Activated naive CD4-positive, alpha-beta T cell treated with anti-CD3 and anti-CD28 coated beads, Interleukin-2, amount 10 ng/mL, durations not matched to agents 7 days and 5 days (primary cell): ENCODE data around the gene TEN1.

ENCODE experiments used
- CTCF ChIA-PET: fragments of 350-600 bp; sonication (Branson Sonifier 250); formaldehyde crosslinking; loops from one replicate; lab custom pipeline; 2021; ENCODE audit warnings: antibody characterized with exemption; lab: Charles Lee
- DNase-seq: peaks from one replicate; pipeline ENCODE4 v3.0.0-alpha.2; 2020
- H3K27ac Mint-ChIP-seq: one replicate; pipeline ENCODE4 v1.8.0; 2021; ENCODE audit warnings: mild to moderate bottlenecking, moderate library complexity, mixed read lengths
- H3K27me3 Mint-ChIP-seq: one replicate; pipeline ENCODE4 v1.8.0; 2021; ENCODE audit warnings: mild to moderate bottlenecking, mixed read lengths
- H3K36me3 Mint-ChIP-seq: one replicate; pipeline ENCODE4 v1.8.0; 2021; ENCODE audit warnings: mixed read lengths
- H3K4me1 Mint-ChIP-seq: one replicate; pipeline ENCODE4 v1.8.0; 2021; ENCODE audit warnings: mixed read lengths
- H3K4me3 Mint-ChIP-seq: one replicate; pipeline ENCODE4 v1.8.0; 2021; ENCODE audit warnings: mild to moderate bottlenecking, moderate library complexity, mixed read lengths
- H3K9me3 Mint-ChIP-seq: one replicate; pipeline ENCODE4 v1.8.0; 2021; ENCODE audit warnings: mixed read lengths

TEN1 gene

DNA sequence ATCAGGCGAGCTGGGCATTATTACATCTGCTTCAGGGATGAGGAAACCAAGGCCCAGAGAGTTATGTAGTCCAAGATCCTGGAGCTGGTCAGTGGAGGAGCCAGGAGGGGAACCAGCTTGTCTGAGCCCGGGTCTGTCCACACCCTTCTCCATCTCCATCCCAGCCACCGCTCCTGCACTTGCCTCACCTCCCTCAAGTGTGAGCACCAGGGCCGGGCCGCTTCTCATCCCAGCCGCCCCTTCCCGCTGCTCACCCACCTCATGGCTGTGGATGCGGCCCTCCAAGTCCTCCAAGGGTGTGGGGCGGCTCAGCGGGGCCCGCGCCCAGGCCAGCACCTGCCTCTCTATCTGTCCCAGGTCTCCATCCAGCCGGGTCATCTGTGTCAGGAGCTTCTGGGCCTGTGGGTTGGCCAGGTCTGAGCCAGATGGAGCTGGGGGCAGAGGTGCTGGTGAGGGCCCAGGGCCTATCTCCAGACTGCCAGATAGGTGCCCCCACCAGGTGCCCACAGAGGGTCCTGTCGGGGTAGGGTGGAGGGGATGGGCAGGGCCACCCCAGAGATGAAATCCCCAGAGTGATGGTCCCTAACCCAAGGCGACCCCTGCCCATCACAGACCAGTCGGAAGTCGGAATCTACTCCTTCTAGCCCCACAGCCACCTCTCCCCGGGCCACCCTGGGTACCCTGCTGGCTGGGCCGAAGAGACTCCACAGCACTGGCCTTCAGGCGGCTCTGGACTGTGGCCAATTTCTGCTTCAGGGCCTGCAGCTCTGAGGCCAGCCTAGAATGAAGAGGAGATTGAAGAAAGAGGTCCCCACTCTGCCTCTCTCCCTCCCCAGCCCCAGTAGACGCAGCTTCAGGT lies 38.7 kb downstream of the TEN1 start:
- Mint-ChIP-seq H3K4me1 (peaks cover 5% of the 10 kb centered on the region), H3K27me3 (peaks cover 20% of the 10 kb centered on the region), H3K9me3 (no peaks in the 10 kb centered on the region), H3K4me3 (no peak overlapping the region), H3K27ac (no peak overlapping the region), H3K36me3 (no peaks in the 10 kb centered on the region)
- no peak for DNase-seq
- CTCF ChIA-PET, result interaction anchor here (0.6 to 7.5 kb wide), 6 partner anchors 12 to 283 kb away, joined by 3 to 82 read pairs (median 3); no protein-coding TSS in a partner anchor

DNA sequence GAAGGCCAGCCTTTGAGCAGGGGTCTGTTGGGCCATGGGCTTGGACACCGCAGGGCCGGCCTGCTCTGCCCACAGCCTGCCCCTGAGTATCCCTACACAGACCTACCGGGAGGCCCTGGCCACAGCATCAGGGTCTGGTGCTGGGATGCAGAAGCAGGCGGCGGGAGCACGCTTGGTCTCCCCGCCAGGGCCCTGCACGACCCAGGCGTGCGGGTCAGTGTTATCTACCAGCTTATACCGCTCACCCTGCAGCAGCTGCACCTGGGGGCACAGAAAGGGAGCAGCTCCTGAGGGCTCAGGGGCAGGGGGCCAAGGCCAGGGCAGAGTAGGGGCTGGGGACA lies 39.3 kb downstream of the TEN1 start:
- CTCF ChIA-PET, result interaction anchor here (0.6 to 1.6 kb wide), 2 partner anchors 267 to 281 kb away, joined by 3 to 5 read pairs; no protein-coding TSS in a partner anchor
- no peak overlapping the region for H3K4me3 Mint-ChIP-seq
- peaks cover 5% of the 10 kb centered on the region for H3K4me1 Mint-ChIP-seq
- no peak for DNase-seq
- H3K9me3 Mint-ChIP-seq, result no peaks in the 10 kb centered on the region
- H3K27ac Mint-ChIP-seq, result no peak overlapping the region
- no peaks in the 10 kb centered on the region for H3K36me3 Mint-ChIP-seq
- peaks cover 24% of the 10 kb centered on the region for H3K27me3 Mint-ChIP-seq

DNA sequence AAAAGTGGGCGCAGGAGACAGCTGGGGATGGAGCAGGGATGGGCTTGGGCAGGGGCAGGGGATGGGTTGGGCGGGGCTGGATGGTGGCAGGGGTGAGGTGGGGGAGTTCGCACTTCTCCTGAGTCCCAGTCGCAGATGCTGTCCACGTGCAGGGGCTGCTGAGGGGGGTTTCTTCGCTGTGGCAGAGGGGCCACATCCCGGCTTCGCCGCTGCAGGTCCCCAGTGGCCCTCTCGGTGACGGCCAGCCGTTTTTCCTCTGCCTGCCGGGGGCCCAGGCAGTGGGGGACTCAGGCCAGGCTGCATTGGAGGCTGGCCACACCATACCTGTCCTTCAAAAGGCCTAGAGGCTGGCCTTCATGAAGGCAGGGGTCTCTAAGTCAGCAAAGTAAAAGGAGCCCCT lies 39.8 kb downstream of the TEN1 start:
- H3K27me3 Mint-ChIP-seq, result peaks cover 23% of the 10 kb centered on the region
- peaks cover 5% of the 10 kb centered on the region for H3K4me1 Mint-ChIP-seq
- CTCF ChIA-PET, result interaction anchor here (0.6 to 1.6 kb wide), 4 partner anchors 11 to 280 kb away, joined by 3 to 5 read pairs (median 3); no protein-coding TSS in a partner anchor
- no peak overlapping the region for H3K27ac Mint-ChIP-seq
- no peaks in the 10 kb centered on the region for H3K9me3 Mint-ChIP-seq
- H3K36me3 Mint-ChIP-seq, result no peaks in the 10 kb centered on the region
- DNase-seq, result no peak
- no peak overlapping the region for H3K4me3 Mint-ChIP-seq

DNA sequence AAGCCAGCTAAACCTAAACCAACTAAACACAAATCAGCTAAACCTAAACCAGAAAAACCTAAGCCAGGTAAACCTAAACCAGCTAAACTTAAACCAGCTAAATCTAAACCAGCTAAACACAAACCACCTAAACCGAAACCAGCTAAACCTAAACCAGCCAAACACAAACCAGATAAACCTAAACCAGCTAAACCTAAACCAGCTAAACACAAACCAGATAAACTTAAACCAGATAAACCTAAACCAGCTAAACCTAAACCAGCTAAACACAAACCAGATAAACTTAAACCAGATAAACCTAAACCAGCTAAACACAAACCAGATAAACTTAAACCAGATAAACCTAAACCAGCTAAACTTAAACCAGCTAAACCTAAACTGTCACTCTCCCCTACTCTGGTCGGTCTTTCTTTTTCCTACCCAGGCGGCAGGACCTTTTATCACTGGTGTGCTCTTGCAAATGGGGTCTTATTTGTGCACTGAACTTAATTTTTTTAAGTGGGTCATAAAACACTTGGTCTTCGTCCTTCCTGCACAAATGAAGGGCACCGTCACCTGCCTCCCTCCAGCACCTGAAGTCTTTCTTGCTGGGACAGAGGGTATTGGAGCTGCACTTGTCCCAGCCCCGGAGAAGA lies 40.9 kb downstream of the TEN1 start:
- H3K27ac Mint-ChIP-seq, result no peak overlapping the region
- no peak overlapping the region for H3K4me3 Mint-ChIP-seq
- no peaks in the 10 kb centered on the region for H3K4me1 Mint-ChIP-seq
- DNase-seq, result no peak
- no peaks in the 10 kb centered on the region for H3K36me3 Mint-ChIP-seq
- no peaks in the 10 kb centered on the region for H3K9me3 Mint-ChIP-seq
- peaks cover 16% of the 10 kb centered on the region for H3K27me3 Mint-ChIP-seq
- CTCF ChIA-PET, result interaction anchor here (0.6 to 1.7 kb wide), 8 partner anchors 12 to 279 kb away, joined by 3 to 6 read pairs (median 3); partner anchors contain the start of gene CDK3

DNA sequence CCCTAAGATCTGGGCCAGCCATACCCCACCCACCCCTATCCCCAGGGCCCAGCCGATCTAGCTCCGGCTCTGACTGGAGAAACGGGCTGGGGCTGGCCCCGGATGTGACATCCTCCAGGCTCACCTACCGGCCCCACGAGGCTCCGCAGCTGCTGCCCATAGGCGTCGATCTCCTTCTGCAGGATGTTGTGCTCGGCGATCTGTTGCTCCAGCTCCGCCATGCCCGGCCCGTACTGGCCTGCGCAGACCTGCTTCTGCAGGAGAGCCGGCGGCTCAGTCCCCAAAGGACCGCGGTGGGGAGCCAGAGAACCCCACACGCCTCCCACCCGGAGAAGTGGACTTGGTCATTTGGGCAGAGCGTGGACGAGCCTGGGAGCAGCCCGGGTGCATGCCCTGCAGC lies 43.2 kb downstream of the TEN1 start:
- no peak overlapping the region for H3K4me3 Mint-ChIP-seq
- DNase-seq, result no peak
- peaks cover 8% of the 10 kb centered on the region for H3K27me3 Mint-ChIP-seq
- CTCF ChIA-PET, result no interaction called here
- no peaks in the 10 kb centered on the region for H3K9me3 Mint-ChIP-seq
- H3K4me1 Mint-ChIP-seq, result no peaks in the 10 kb centered on the region
- H3K36me3 Mint-ChIP-seq, result no peaks in the 10 kb centered on the region
- no peak overlapping the region for H3K27ac Mint-ChIP-seq

DNA sequence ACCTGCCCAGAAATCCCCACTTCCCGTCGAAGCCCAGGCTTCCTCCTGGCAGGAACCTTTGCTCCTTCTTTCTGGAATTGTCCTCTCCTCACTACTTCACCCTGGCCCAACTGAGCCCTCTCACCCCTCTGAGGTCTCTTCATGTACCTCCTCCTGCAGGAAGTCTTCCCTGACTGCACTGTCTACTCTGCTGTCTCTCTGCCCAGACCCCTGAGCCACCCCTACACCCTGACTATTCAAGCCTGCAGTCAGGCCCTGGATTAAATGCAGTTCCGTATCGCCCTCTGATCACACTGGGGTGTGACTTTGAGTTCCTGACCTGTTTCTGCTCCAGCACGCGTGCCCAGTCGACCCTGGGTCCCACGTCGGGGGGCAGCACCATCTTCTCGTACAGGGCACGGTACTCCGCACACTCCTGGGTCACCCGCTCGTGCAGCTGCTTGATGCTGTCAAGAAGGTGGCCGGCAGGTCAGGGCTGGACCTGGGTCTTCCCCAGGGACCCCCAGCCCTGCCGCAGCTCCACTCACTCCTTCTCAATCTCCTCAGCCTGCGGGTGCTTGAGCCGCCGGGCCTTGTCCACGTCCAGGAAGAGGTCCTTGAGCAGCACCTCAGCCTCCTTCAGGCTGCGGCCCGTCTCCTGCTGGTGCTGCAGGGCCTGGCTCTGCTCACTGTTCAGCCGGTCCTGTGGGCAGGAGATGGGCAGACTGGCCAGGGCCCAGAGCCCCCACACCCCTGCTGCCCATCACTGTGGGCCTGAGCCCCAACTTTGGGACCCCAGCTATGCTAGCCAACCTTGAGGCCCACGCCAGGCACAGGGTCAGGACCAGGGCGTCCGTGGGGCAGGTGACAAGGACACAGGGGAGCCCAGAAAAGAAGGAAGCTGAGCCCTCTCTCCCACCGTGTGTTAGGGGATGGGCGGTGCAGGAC lies 44.2 kb downstream of the TEN1 start:
- Mint-ChIP-seq H3K4me1 (no peaks in the 10 kb centered on the region), H3K27me3 (peaks cover 8% of the 10 kb centered on the region), H3K27ac (no peak overlapping the region), H3K36me3 (no peaks in the 10 kb centered on the region), H3K4me3 (no peak overlapping the region), H3K9me3 (no peaks in the 10 kb centered on the region)
- no peak for DNase-seq
- CTCF ChIA-PET, result no interaction called here

DNA sequence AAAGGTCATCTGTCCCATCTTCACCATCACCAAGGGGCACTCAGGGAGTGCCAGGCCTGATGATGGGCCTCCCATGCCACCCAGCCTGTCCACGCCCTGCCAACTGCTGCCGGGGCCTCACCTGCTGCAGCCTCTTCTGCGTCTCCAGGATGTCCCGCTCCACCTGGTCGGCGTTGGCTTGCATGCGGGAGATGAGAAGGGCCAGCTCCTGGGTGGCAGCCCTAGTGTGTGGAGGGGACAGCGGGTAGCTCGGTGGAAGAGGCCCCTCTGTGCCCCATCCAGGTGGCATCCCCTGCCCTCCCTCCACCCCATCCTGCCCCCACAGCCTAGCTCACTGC lies 44.8 kb downstream of the TEN1 start:
- no peak overlapping the region for H3K4me3 Mint-ChIP-seq
- no peak overlapping the region for H3K27ac Mint-ChIP-seq
- no peaks in the 10 kb centered on the region for H3K4me1 Mint-ChIP-seq
- CTCF ChIA-PET, result no interaction called here
- DNase-seq, result no peak
- no peaks in the 10 kb centered on the region for H3K36me3 Mint-ChIP-seq
- H3K27me3 Mint-ChIP-seq, result peaks cover 8% of the 10 kb centered on the region
- H3K9me3 Mint-ChIP-seq, result no peaks in the 10 kb centered on the region

DNA sequence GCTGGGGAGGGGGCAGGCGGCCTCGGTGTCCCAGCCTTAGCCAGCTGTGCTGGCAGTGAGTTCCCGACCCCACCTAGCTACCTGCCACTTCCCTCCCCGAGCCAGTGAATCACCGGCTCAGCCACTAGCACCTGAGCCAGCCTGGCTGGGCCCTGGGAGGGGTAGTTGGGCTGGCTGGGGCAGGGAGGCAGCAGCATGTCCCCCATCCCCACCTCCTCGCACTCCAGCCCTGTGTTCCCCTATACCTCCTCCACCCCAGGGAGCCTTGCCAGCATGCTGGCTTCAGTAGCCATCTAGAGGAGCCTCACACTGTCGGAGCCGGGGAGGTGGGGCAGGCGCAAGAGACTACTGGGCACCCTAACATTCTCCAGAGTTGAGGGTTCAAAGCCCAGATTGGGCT lies 45.3 kb downstream of the TEN1 start:
- H3K27ac Mint-ChIP-seq, result no peak overlapping the region
- no peaks in the 10 kb centered on the region for H3K36me3 Mint-ChIP-seq
- H3K4me1 Mint-ChIP-seq, result peaks cover 5% of the 10 kb centered on the region
- CTCF ChIA-PET, result no interaction called here
- no peak for DNase-seq
- no peaks in the 10 kb centered on the region for H3K9me3 Mint-ChIP-seq
- H3K4me3 Mint-ChIP-seq, result no peak overlapping the region
- H3K27me3 Mint-ChIP-seq, result peaks cover 8% of the 10 kb centered on the region

DNA sequence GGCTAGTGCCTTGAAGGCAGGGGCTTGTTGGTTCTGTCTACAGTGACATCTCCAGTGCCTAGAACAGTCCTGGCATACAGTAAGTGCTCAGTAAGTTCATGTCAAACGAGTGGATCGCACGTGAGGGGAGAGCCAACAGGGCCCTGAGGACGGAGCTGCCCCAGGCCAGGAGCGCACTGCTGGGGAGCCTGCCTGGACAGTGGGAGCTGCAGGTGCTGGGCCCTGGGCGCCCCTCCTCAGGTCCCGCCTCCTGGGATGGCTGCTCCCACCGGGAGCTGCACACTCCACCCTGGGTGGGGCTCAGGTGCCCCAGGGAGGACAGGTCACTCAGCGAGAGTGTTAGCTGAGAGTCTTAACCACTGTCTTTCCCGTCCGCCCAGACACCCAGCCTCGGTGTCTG lies 46.3 kb downstream of the TEN1 start:
- peaks cover 13% of the 10 kb centered on the region for H3K4me1 Mint-ChIP-seq
- H3K9me3 Mint-ChIP-seq, result no peaks in the 10 kb centered on the region
- no peak overlapping the region for H3K4me3 Mint-ChIP-seq
- H3K27me3 Mint-ChIP-seq, result peaks cover 8% of the 10 kb centered on the region
- no peak for DNase-seq
- no peaks in the 10 kb centered on the region for H3K36me3 Mint-ChIP-seq
- no peak overlapping the region for H3K27ac Mint-ChIP-seq
- CTCF ChIA-PET, result interaction anchor here (0.8 kb wide), 1 partner anchor 13 kb away, joined by 4 read pairs; no protein-coding TSS in a partner anchor

DNA sequence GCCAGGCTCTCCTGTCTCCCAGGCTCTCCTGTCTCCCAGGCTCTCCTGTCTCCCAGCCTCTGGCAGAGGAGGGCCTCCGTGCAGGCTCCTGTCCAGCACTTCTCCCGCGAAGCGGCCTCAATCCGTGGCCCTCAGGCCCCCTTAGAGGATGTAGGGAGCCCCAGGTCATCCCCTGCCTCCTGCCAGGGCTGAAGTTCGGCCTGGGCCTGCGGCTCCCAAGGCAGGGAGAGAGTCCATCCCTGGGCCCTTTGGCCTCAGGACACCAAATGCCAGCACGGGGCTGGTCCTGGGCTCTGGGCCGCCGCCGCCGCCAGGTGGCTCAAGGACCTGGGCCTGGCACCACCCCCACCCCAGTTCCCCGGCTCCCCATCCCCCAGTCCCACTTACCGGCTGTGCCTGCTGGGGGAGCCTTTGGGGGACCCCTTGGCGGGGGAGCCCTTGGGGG lies 47.7 kb downstream of the TEN1 start:
- H3K36me3 Mint-ChIP-seq, result no peaks in the 10 kb centered on the region

DNA sequence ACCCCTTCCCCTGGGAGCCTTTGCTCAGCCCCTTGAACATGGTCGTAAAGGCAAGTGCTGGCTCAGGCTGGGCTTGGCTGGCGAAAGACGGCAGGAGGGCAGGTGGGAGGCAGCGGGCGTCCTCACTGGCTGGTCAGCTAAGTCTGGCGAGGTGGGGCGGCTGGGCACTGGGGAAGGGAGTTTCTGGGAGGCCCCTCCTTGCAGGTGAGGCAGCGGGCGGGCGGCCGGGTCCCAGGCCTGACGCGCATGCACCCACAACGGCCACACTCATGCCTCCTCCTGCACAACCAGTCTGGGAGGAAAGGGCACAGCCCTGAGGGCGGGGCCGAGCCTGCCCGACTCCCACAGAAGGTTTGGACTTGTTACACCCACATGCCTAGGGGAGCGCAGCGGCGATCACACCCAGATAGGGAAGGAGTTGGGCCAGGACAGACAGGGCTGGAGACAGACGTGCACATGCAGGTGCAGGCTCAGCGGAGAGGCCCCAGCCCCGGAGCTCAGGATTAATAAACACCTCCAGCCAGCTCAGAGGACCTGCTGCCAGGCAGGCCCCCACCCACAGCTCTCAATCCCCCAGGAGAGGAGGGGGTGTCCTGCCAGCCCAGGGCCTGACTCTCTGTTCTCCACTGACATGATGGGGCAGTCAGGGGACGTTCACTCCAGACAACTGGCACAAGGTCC lies 48.3 kb downstream of the TEN1 start, which contains the start of gene EVPL:
Gene EVPL, minus strand, starts transcription at position 148 of the 681 bp plus-strand sequence. Its CDS starts 108 bp downstream, at position 40.
- H3K36me3 Mint-ChIP-seq, result no peaks in the 10 kb centered on the region
- no peak for DNase-seq
- H3K27ac Mint-ChIP-seq, result no peak within 1 kb of the TSS
- peaks cover 8% of the 10 kb centered on the region for H3K27me3 Mint-ChIP-seq
- CTCF ChIA-PET, result no interaction called here
- no peak within 1 kb of the TSS for H3K4me3 Mint-ChIP-seq
- H3K9me3 Mint-ChIP-seq, result no peaks in the 10 kb centered on the region
- H3K4me1 Mint-ChIP-seq, result peaks cover 13% of the 10 kb centered on the region

More for the DNA sequence above, 47.7 kb downstream of the TEN1 start:
- Mint-ChIP-seq H3K9me3 (no peaks in the 10 kb centered on the region), H3K4me1 (peaks cover 13% of the 10 kb centered on the region), H3K27me3 (peaks cover 8% of the 10 kb centered on the region), H3K27ac (no peak overlapping the region), H3K4me3 (no peak overlapping the region)
- DNase-seq, result no peak
- CTCF ChIA-PET, result no interaction called here

DNA sequence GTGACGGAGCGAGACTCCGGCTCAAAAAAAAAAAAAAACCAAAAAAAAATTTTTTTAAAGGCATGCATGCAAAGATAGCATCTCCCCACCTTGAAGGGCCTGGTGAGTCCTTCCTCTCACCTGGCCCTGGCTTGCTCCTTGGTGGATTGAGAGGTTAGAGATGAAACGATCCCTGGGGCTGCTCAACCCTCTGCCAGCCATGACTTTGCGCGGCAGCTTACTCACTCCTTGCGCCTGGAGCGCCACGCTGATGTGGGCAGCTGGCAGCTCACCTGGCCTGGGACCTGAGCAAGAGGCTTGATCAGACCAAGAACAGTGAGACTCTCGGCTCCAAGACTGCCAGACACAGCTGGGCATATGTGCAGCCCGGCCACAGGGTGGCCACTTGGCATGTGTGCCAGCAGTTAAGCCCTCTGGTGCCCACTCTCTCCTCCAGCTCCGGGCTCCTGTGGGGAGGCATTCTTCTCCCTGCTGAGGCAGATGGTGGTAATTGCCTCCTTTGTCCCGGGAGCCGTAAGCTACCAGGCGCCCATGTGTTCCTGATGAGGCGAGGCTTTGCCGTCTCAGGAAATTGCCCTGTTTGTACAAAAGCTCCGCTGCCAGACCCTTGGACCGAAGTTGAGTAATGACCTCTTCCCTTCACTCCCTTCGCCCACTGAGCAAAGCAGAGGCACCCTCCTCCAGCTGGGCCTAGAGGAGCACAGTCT lies 53.2 kb downstream of the TEN1 start:
- Mint-ChIP-seq H3K27ac (no peak overlapping the region), H3K27me3 (peaks cover 6% of the 10 kb centered on the region), H3K4me1 (peaks cover 15% of the 10 kb centered on the region), H3K9me3 (no peaks in the 10 kb centered on the region), H3K4me3 (no peak overlapping the region), H3K36me3 (peaks cover 4% of the 10 kb centered on the region)
- no peak for DNase-seq
- CTCF ChIA-PET, result interaction anchor here (0.7 to 1.2 kb wide), 3 partner anchors 13 to 19 kb away, joined by 3 to 5 read pairs (median 4); no protein-coding TSS in a partner anchor

DNA sequence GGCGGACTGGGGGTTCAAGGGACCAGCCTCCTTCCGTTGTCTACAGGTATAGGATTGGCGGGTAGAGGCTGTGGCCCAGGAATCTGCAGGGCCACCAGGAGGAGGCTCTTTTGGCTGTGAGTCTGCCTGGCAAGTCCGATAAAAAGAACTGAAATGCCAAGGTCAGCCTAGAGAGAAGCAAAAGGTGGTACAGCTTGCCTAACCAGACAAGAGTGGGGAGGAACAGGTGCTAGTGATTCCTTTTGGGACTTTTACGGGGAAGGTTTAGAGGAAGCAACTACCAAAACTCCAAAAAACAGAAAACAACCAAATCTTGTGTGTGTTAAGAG lies 53.7 kb downstream of the TEN1 start:
- peaks cover 7% of the 10 kb centered on the region for H3K36me3 Mint-ChIP-seq
- peaks cover 6% of the 10 kb centered on the region for H3K27me3 Mint-ChIP-seq
- DNase-seq, result no peak
- H3K27ac Mint-ChIP-seq, result no peak overlapping the region
- H3K4me1 Mint-ChIP-seq, result peaks cover 15% of the 10 kb centered on the region
- H3K4me3 Mint-ChIP-seq, result no peak overlapping the region
- no peaks in the 10 kb centered on the region for H3K9me3 Mint-ChIP-seq
- CTCF ChIA-PET, result interaction anchor here (1.0 to 1.2 kb wide), 2 partner anchors 16 to 19 kb away, joined by 4 to 5 read pairs; no protein-coding TSS in a partner anchor
